HCT116 (cell line): ENCODE data around the gene CREB3L4. TPM values are rescaled to one million over a fixed set of nuclear protein-coding genes. Genes with fewer than 3 reads are reported as not detected.

Source experiments
- ATAC-seq: fragments of 200-7000 bp; cut with Tn5 transposase; 2 replicates; pipeline ENCODE4 v1.9.1; 2020; ENCODE audit warnings: mild to moderate bottlenecking, moderate library complexity
- BruUV-seq: library from RNA; stranded (reverse); fragments of 400-500 nt; replicated peaks from 2 replicates; lab custom pipeline; 2021; lab: Mats Ljungman, UMichigan
- CTCF ChIA-PET: fragments of 300-600 bp; sonication (Branson Sonifier 250); formaldehyde crosslinking; loops from one replicate; lab custom pipeline; 2021; ENCODE audit warnings: antibody characterized with exemption; lab: Charles Lee
- POLR2A ChIA-PET: fragments of 300-600, 350-600 bp; sonication (Branson Sonifier 250); formaldehyde crosslinking; loops from one replicate; lab custom pipeline; 2021; ENCODE audit warnings: antibody characterized with exemption; lab: Charles Lee
- RAD21 ChIA-PET, 2 experiments: fragments of 300-600 bp; sonication (Branson Sonifier 250); formaldehyde crosslinking; loops; one replicate each; lab custom pipeline; 2023; ENCODE audit warnings: low total read pairs in 2 of 2; ENCODE audit not compliant: uncharacterized antibody in 2 of 2, unreplicated experiment in 2 of 2, low non-redundant PET in 1 of 2; lab: Charles Lee
- DNase-seq: peaks from one replicate; pipeline ENCODE4 v3.0.0-alpha.2; 2010; ENCODE audit warnings: low read depth, low spot score
- H2AFZ ChIP-seq: fragments of 200-600 bp; shearing (Covaris generic), sonication (generic); 2 replicates; pipeline ENCODE4 v1.6.1; 2017; ENCODE audit warnings: low read depth, mixed run types, mixed read lengths, antibody characterized with exemption, low read length; ENCODE audit not compliant: poor library complexity, severe bottlenecking
- H3K27ac ChIP-seq: 2 replicates; pipeline ENCODE4 v1.5.1; 2012; ENCODE audit warnings: low read depth, low read length
- H3K27me3 ChIP-seq: fragments of 200-600 bp; sonication (generic); 2 replicates; pipeline ENCODE4 v1.6.1; 2016; ENCODE audit warnings: mixed run types, low read length, mixed read lengths; ENCODE audit not compliant: insufficient read depth
- H3K36me3 ChIP-seq, 2 experiments: fragments of 200-500 bp in 1 of 2; fragments of 200-600 bp in 1 of 2; sonication (Bioruptor generic) in 1 of 2; sonication (generic) in 1 of 2; 2 replicates each; pipeline versions ENCODE4 v1.5.1 to v1.6.1; 2014 to 2016; ENCODE audit warnings: low read length in 2 of 2, inconsistent platforms in 1 of 2, mixed read lengths in 1 of 2, mixed run types in 1 of 2; ENCODE audit not compliant: insufficient read depth in 2 of 2, control insufficient read depth in 1 of 2
- H3K4me1 ChIP-seq, 2 experiments: fragments of 200-600 bp in 1 of 2; sonication (generic) in 1 of 2; 2 replicates each; pipeline versions ENCODE4 v1.5.1 to v1.6.1; 2012 to 2017; ENCODE audit warnings: low read length in 2 of 2, inconsistent platforms in 1 of 2, mild to moderate bottlenecking in 1 of 2, mixed read lengths in 1 of 2, mixed run types in 1 of 2, moderate library complexity in 1 of 2; ENCODE audit not compliant: insufficient read depth in 2 of 2, control insufficient read depth in 1 of 2
- H3K4me2 ChIP-seq: fragments of 200-600 bp; sonication (generic); 2 replicates; pipeline ENCODE4 v1.6.1; 2017; ENCODE audit warnings: mixed run types, low read length, mixed read lengths
- H3K4me3 ChIP-seq, 2 experiments: fragments of 200-600 bp in 1 of 2; sonication (generic) in 1 of 2; replicated peaks in 1 of 2; 2 replicates each; pipeline ENCODE4 v1.5.1; 2011 to 2016; ENCODE audit warnings: low read length in 2 of 2, control low read depth in 1 of 2, low read depth in 1 of 2, mild to moderate bottlenecking in 1 of 2, mixed read lengths in 1 of 2, mixed run types in 1 of 2
- H3K79me2 ChIP-seq: fragments of 200-600 bp; sonication (generic); 2 replicates; pipeline ENCODE4 v1.6.1; 2017; ENCODE audit warnings: mild to moderate bottlenecking, mixed run types, low read length, moderate library complexity, mixed read lengths; ENCODE audit not compliant: insufficient read depth
- H3K9ac ChIP-seq: fragments of 200-600 bp; sonication (generic); 2 replicates; pipeline ENCODE4 v1.6.1; 2016; ENCODE audit warnings: low read length, mixed read lengths
- H3K9me2 ChIP-seq: fragments of 200-600 bp; sonication (generic), shearing (Covaris generic); 2 replicates; pipeline ENCODE4 v1.6.1; 2017; ENCODE audit warnings: mixed run types, mild to moderate bottlenecking, moderate library complexity; ENCODE audit not compliant: insufficient read depth
- H3K9me3 ChIP-seq, 2 experiments: fragments of 200-500 bp in 1 of 2; fragments of 200-600 bp in 1 of 2; sonication (Bioruptor generic) in 1 of 2; sonication (generic) in 1 of 2; 2 replicates each; pipeline ENCODE4 v1.6.1; 2014 to 2017; ENCODE audit warnings: low read length in 2 of 2, mixed read lengths in 2 of 2, inconsistent platforms in 1 of 2, low read depth in 1 of 2, mild to moderate bottlenecking in 1 of 2, mixed run types in 1 of 2, moderate library complexity in 1 of 2; ENCODE audit not compliant: control insufficient read depth in 1 of 2, insufficient read depth in 1 of 2
- H4K20me1 ChIP-seq: fragments of 200-600 bp; sonication (generic), shearing (Covaris generic); 2 replicates; pipeline ENCODE4 v1.6.1; 2017; ENCODE audit warnings: mixed run types, mild to moderate bottlenecking, moderate library complexity; ENCODE audit not compliant: insufficient read depth
- CEBPB ChIP-seq: IDR thresholded peaks from 2 replicates; pipeline ENCODE4 v1.6.1; 2012; ENCODE audit warnings: low read depth
- EZH2phosphoT487 ChIP-seq: fragments of 200-600 bp; IDR thresholded peaks from 2 replicates; pipeline ENCODE4 v1.6.1; 2018; ENCODE audit warnings: antibody characterized with exemption, borderline replicate concordance
- FOSL1 ChIP-seq: IDR thresholded peaks from 2 replicates; pipeline ENCODE4 v1.6.1; 2012; ENCODE audit warnings: low read depth
- JUND ChIP-seq: IDR thresholded peaks from 2 replicates; pipeline ENCODE4 v1.6.1; 2012
- POLR2A ChIP-seq: IDR thresholded peaks from 2 replicates; pipeline ENCODE4 v1.7.0; 2011; ENCODE audit warnings: borderline replicate concordance; ENCODE audit not compliant: insufficient read depth, insufficient read length; ENCODE audit errors: extremely low read depth
- POLR2AphosphoS5 ChIP-seq: IDR thresholded peaks from 2 replicates; pipeline ENCODE4 v1.6.1; 2011; ENCODE audit warnings: mild to moderate bottlenecking, low read depth, low read length, moderate library complexity
- RAD21 ChIP-seq: IDR thresholded peaks from 2 replicates; pipeline ENCODE4 v1.6.1; 2012; ENCODE audit warnings: low read depth, mild to moderate bottlenecking
- REST ChIP-seq: IDR thresholded peaks from 2 replicates; pipeline ENCODE4 v1.6.1; 2012; ENCODE audit warnings: low read depth
- SIN3A ChIP-seq: IDR thresholded peaks from 2 replicates; pipeline ENCODE4 v1.6.1; 2012; ENCODE audit warnings: low read depth
- SRF ChIP-seq: IDR thresholded peaks from 2 replicates; pipeline ENCODE4 v1.6.1; 2012; ENCODE audit warnings: low read depth
- TCF7L2 ChIP-seq: IDR thresholded peaks from 2 replicates; pipeline ENCODE4 v1.7.0; 2011; ENCODE audit warnings: borderline replicate concordance, inconsistent platforms; ENCODE audit not compliant: insufficient read depth, insufficient read length; ENCODE audit errors: extremely low read depth
- ZBTB33 ChIP-seq: IDR thresholded peaks from 2 replicates; pipeline ENCODE4 v1.6.1; 2011; ENCODE audit warnings: mild to moderate bottlenecking, low read length, moderate library complexity; ENCODE audit not compliant: insufficient replicate concordance; ENCODE audit errors: extremely low read depth
- intact Hi-C: fragments of 100-400 bp; cut with micrococcal nuclease; formaldehyde crosslinking; loops from 2 replicates; pipeline ENCODE4 v1.10.0; 2022
- total RNA-seq: library from RNA; stranded (reverse); gene quantifications from one replicate; pipeline ENCODE4 v1.2.1, GENCODE V29; 2021; ENCODE audit not compliant: unreplicated experiment

CREB3L4 gene
- total RNA-seq, 1 experiment from 2014 or later, result 15.3 TPM

DNA sequence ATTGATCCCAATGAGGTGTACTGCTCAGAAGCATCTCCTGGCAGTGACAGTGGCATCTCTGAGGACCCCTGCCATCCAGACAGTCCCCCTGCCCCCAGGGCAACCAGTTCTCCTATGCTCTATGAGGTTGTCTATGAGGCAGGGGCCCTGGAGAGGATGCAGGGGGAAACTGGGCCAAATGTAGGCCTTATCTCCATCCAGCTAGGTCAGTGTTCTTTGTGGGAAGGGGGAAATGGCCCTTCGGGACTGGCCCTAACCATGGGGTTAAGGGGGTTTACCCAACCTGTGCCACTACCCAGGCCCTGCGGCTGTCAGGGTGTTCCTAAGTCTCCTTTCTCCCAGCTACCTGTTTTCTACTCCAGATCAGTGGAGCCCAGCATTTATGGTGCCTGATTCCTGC is 1.3 kb downstream of the CREB3L4 start:
- Histone ChIP-seq H3K4me2 (peak overlapping the region; percentile 97; the same call in 1 of the 2 replicates), H2AFZ (no peak overlapping the region)
- POLR2A ChIA-PET, result interaction anchor here (2.1 kb wide), 1 partner anchor 18 kb away, joined by 10 read pairs; the partner anchor contains the start of gene RAB13

More for the DNA sequence above, 1.3 kb downstream of the CREB3L4 start:
- Histone ChIP-seq H4K20me1 (no peaks in the 10 kb centered on the region), H3K4me3 (no peak overlapping the region), H3K4me1 (peaks cover 18 to 39% of the 10 kb centered on the region in 2 experiments), H3K9me3 (no peaks in the 10 kb centered on the region)
- BruUV-seq, result no TSS peak
- TF ChIP-seq EZH2phosphoT487 (no peak), ZBTB33 (no peak), REST (no peak), JUND (no peak), POLR2A (no peak), FOSL1 (no peak), CEBPB (no peak), RAD21 (no peak), SRF (no peak), TCF7L2 (no peak), SIN3A (no peak), POLR2AphosphoS5 (no peak)
- TF ChIP-seq, all 23 proteins: peak for 0
- ChIA-PET RAD21 (no interaction called here), CTCF (interaction anchor here (1.1 kb wide), 1 partner anchor 9 kb away, joined by 3 read pairs; the partner anchor contains the start of gene JTB)
- ATAC-seq (no peak), DNase-seq (no peak)
- intact Hi-C loops, result loop anchor here (5.0 kb wide), 1 partner anchor 172 kb away; no protein-coding TSS in a partner anchor
- no peak overlapping the region for H3K9ac ChIP-seq
- H3K79me2 ChIP-seq, result peaks cover 8% of the 10 kb centered on the region; the same call in 1 of the 2 replicates
- no peak overlapping the region; the same call in 1 of the 2 replicates for H3K27ac ChIP-seq
- H3K27me3 ChIP-seq, result no peaks in the 10 kb centered on the region
- H3K9me2 ChIP-seq, result no peaks in the 10 kb centered on the region
- peaks cover under 1 to 5% of the 10 kb centered on the region in 2 experiments; a peak in 2 of 4 replicates for H3K36me3 ChIP-seq
